Measurements from ENCODE around the gene ZPBP.
A peak's percentile ranks its signal among the peaks of the same experiment; 100 is the strongest.

ZPBP gene

GRCh38 chr7:50092579-50093491, at the start of gene ZPBP:
Gene ZPBP (minus strand): TSS chr7:50093246. CDS start chr7:50093194, 52 bp downstream.
- no peaks in the 10 kb centered on the region for H3K36me3 ChIP-seq
- H3K4me3 ChIP-seq = peak within 1 kb of the TSS; percentile 37 to 48
- H3K27ac ChIP-seq = no peak within 1 kb of the TSS
- TF ChIP-seq CTCF (IDR thresholded peaks at IDR 0.05) = peak; percentile 57
- peaks cover 0 to 5% (median 5%) of the 10 kb centered on the region in 4 donors for H3K4me1 ChIP-seq
- intact Hi-C loops (cut with DNase I; ENCODE audit: low total_unique reads) = no loop called here
- H3K27me3 ChIP-seq = peaks cover 0 to 10% of the 10 kb centered on the region in 2 donors
- no peaks in the 10 kb centered on the region for H3K9me3 ChIP-seq
- no peak for DNase-seq

GRCh38 chr7:50142425-50143017, 49.5 kb upstream of the ZPBP start:
- no peaks in the 10 kb centered on the region for H3K9me3 ChIP-seq
- intact Hi-C loops (cut with DNase I; ENCODE audit: low total_unique reads) = loop anchor here (10.0 kb wide), 1 partner anchor 1002 kb away; no protein-coding TSS in a partner anchor
- no peak for DNase-seq
- no peaks in the 10 kb centered on the region for H3K4me1 ChIP-seq
- H3K36me3 ChIP-seq = no peaks in the 10 kb centered on the region
- no peak overlapping the region for H3K27ac ChIP-seq
- H3K27me3 ChIP-seq = peaks cover 0 to 9% of the 10 kb centered on the region in 2 donors
- no peak overlapping the region for H3K4me3 ChIP-seq
- TF ChIP-seq CTCF (IDR thresholded peaks at IDR 0.05) = peak; percentile 59 to 66

- no peaks in the 10 kb centered on the region for H3K4me1 ChIP-seq
- no peaks in the 10 kb centered on the region for H3K9me3 ChIP-seq
- H3K27me3 ChIP-seq = peaks cover 0 to 9% of the 10 kb centered on the region in 2 donors
- DNase-seq = no peak
- no peak overlapping the region for H3K27ac ChIP-seq
- H3K36me3 ChIP-seq = no peaks in the 10 kb centered on the region
- H3K4me3 ChIP-seq = no peak overlapping the region
- TF ChIP-seq CTCF (IDR thresholded peaks at IDR 0.05) = no peak
- intact Hi-C loops (cut with DNase I; ENCODE audit: low total_unique reads) = loop anchor here (10.0 kb wide), 1 partner anchor 1003 kb away; no protein-coding TSS in a partner anchor
Observed at GRCh38 chr7:50141854-50142253, 48.8 kb upstream of the ZPBP start.

- Histone ChIP-seq H3K9me3 (no peaks in the 10 kb centered on the region), H3K4me1 (no peaks in the 10 kb centered on the region), H3K4me3 (no peak overlapping the region), H3K36me3 (no peaks in the 10 kb centered on the region), H3K27me3 (peaks cover 0 to 6% of the 10 kb centered on the region in 2 donors), H3K27ac (no peak overlapping the region)
- DNase-seq = no peak
- no peak for TF ChIP-seq CTCF (IDR thresholded peaks at IDR 0.05)
- intact Hi-C loops (cut with DNase I; ENCODE audit: low total_unique reads) = loop anchor here (10.0 kb wide), 1 partner anchor 1004 kb away; no protein-coding TSS in a partner anchor
Observed at GRCh38 chr7:50141131-50141530, 48.1 kb upstream of the ZPBP start.

- Histone ChIP-seq H3K4me3 (no peak overlapping the region), H3K4me1 (no peaks in the 10 kb centered on the region), H3K9me3 (no peaks in the 10 kb centered on the region), H3K36me3 (no peaks in the 10 kb centered on the region), H3K27ac (no peak overlapping the region), H3K27me3 (peaks cover 0 to 6% of the 10 kb centered on the region in 2 donors)
- DNase-seq = no peak
- TF ChIP-seq CTCF (IDR thresholded peaks at IDR 0.05) = no peak
- intact Hi-C loops (cut with DNase I; ENCODE audit: low total_unique reads) = loop anchor here (10.0 kb wide), 1 partner anchor 1004 kb away; no protein-coding TSS in a partner anchor
Observed at GRCh38 chr7:50140688-50141087, 47.6 kb upstream of the ZPBP start.
